Activated CD4-positive, alpha-beta memory T cell treated with anti-CD3 and anti-CD28 coated beads, Interleukin-2, amount 10 ng/mL, durations not matched to agents 7 days and 5 days (primary cell): Measurements from ENCODE around the gene CDK5R2. TPM values are rescaled to one million over a fixed set of nuclear protein-coding genes. Genes with fewer than 3 reads are reported as not detected.
"Not testable (repeated sequence)": the region's sequence is repeated elsewhere in the genome, so short reads cannot be mapped to it uniquely, and the experiment has no call there.

ENCODE experiments used
- CTCF ChIA-PET: fragments of 350-600 bp; sonication (Branson Sonifier 250); formaldehyde crosslinking; loops from one replicate; lab custom pipeline; 2021; ENCODE audit warnings: antibody characterized with exemption, inconsistent platforms; lab: Charles Lee
- POLR2A ChIA-PET: fragments of 350-600 bp; sonication (Branson Sonifier 250); formaldehyde crosslinking; loops from one replicate; lab custom pipeline; 2021; ENCODE audit warnings: antibody characterized with exemption; lab: Charles Lee
- DNase-seq: peaks from one replicate; pipeline ENCODE4 v3.0.0-alpha.2; 2020
- H3K27ac Mint-ChIP-seq: one replicate; pipeline ENCODE4 v1.8.0; 2021; ENCODE audit warnings: mild to moderate bottlenecking, mixed read lengths
- H3K27me3 Mint-ChIP-seq: one replicate; pipeline ENCODE4 v1.8.0; 2021; ENCODE audit warnings: mixed read lengths
- H3K36me3 Mint-ChIP-seq: one replicate; pipeline ENCODE4 v1.8.0; 2021; ENCODE audit warnings: low read depth, mixed read lengths
- H3K4me1 Mint-ChIP-seq: one replicate; pipeline ENCODE4 v1.8.0; 2021; ENCODE audit warnings: mixed read lengths
- H3K4me3 Mint-ChIP-seq: one replicate; pipeline ENCODE4 v1.8.0; 2021; ENCODE audit warnings: mild to moderate bottlenecking, mixed read lengths
- H3K9me3 Mint-ChIP-seq: one replicate; pipeline ENCODE4 v1.8.0; 2021; ENCODE audit warnings: mixed read lengths
- total RNA-seq, 2 experiments: library from RNA; stranded (reverse); gene quantifications; one replicate each; pipeline ENCODE4 v1.2.3, GENCODE V29; 2021

The CDK5R2 gene
- not detected for total RNA-seq

GRCh38 chr2:218959141-218959731 is at the start of gene CDK5R2:
TSS of gene CDK5R2 (plus strand) at chr2:218959666. CDS start at chr2:218959821, 155 bp downstream.
- Mint-ChIP-seq H3K9me3 (no peaks in the 10 kb centered on the region), H3K4me3 (peak within 1 kb of the TSS; percentile 34), H3K36me3 (no peaks in the 10 kb centered on the region), H3K4me1 (peaks cover 15% of the 10 kb centered on the region), H3K27ac (no peak within 1 kb of the TSS), H3K27me3 (peaks cover 73% of the 10 kb centered on the region)
- DNase-seq = peak; percentile 67
- ChIA-PET POLR2A (interaction anchor here (1.0 kb wide), 1 partner anchor 23 kb away, joined by 3 read pairs; no protein-coding TSS in a partner anchor), CTCF (interaction anchor here (0.7 to 1.4 kb wide), 3 partner anchors 21 to 61 kb away, joined by 3 read pairs; no protein-coding TSS in a partner anchor)

GRCh38 chr2:218910741-218911140 is 48.7 kb upstream of the CDK5R2 start:
- Mint-ChIP-seq H3K4me3 (no peak overlapping the region), H3K9me3 (no peaks in the 10 kb centered on the region), H3K4me1 (peaks cover 20% of the 10 kb centered on the region), H3K27me3 (peaks cover 16% of the 10 kb centered on the region), H3K27ac (no peak overlapping the region), H3K36me3 (no peaks in the 10 kb centered on the region)
- ChIA-PET CTCF (interaction anchor here (0.5 to 5.0 kb wide), 6 partner anchors 9 to 101 kb away, joined by 3 to 58 read pairs (median 4); no protein-coding TSS in a partner anchor), POLR2A (interaction anchor here (1.3 to 3.8 kb wide), 2 partner anchors 17 to 30 kb away, joined by 3 to 20 read pairs; partner anchors contain the start of gene WNT10A)
- no peak for DNase-seq

GRCh38 chr2:218920504-218920903 is 39.0 kb upstream of the CDK5R2 start:
- Mint-ChIP-seq H3K4me1 (no peaks in the 10 kb centered on the region), H3K27me3 (peaks cover 4% of the 10 kb centered on the region), H3K36me3 (peaks cover 3% of the 10 kb centered on the region), H3K27ac (no peak overlapping the region), H3K9me3 (peaks cover 7% of the 10 kb centered on the region), H3K4me3 (no peak overlapping the region)
- no peak for DNase-seq
- ChIA-PET CTCF (no interaction called here), POLR2A (no interaction called here)

GRCh38 chr2:218924757-218925156 is 34.7 kb upstream of the CDK5R2 start:
- H3K4me3 Mint-ChIP-seq = no peak overlapping the region
- H3K27me3 Mint-ChIP-seq = peaks cover 13% of the 10 kb centered on the region
- H3K36me3 Mint-ChIP-seq = peaks cover 3% of the 10 kb centered on the region
- ChIA-PET POLR2A (no interaction called here), CTCF (interaction anchor here (1.4 kb wide), 1 partner anchor 27 kb away, joined by 3 read pairs; no protein-coding TSS in a partner anchor)
- no peaks in the 10 kb centered on the region for H3K4me1 Mint-ChIP-seq
- no peak for DNase-seq
- H3K27ac Mint-ChIP-seq = no peak overlapping the region
- peaks cover 7% of the 10 kb centered on the region for H3K9me3 Mint-ChIP-seq

- no peak overlapping the region for H3K4me3 Mint-ChIP-seq
- DNase-seq = no peak
- no peaks in the 10 kb centered on the region for H3K4me1 Mint-ChIP-seq
- H3K36me3 Mint-ChIP-seq = peaks cover 3% of the 10 kb centered on the region
- ChIA-PET CTCF (interaction anchor here (0.7 kb wide), 1 partner anchor 40 kb away, joined by 4 read pairs; no protein-coding TSS in a partner anchor), POLR2A (no interaction called here)
- no peak overlapping the region for H3K27ac Mint-ChIP-seq
- H3K9me3 Mint-ChIP-seq = peaks cover 7% of the 10 kb centered on the region
- H3K27me3 Mint-ChIP-seq = peaks cover 13% of the 10 kb centered on the region
Measured at GRCh38 chr2:218925434-218925833, 34.0 kb upstream of the CDK5R2 start.

- no peak for DNase-seq
- Mint-ChIP-seq H3K36me3 (peaks cover 3% of the 10 kb centered on the region), H3K27ac (no peak overlapping the region), H3K4me1 (no peaks in the 10 kb centered on the region), H3K4me3 (no peak overlapping the region), H3K27me3 (peaks cover 13% of the 10 kb centered on the region), H3K9me3 (peaks cover 7% of the 10 kb centered on the region)
- ChIA-PET POLR2A (no interaction called here), CTCF (no interaction called here)
Measured at GRCh38 chr2:218927422-218927821, 32.0 kb upstream of the CDK5R2 start.

- POLR2A ChIA-PET = no interaction called here
Measured at GRCh38 chr2:218927876-218928275, 31.6 kb upstream of the CDK5R2 start.

GRCh38 chr2:218930488-218930887 is 29.0 kb upstream of the CDK5R2 start:
- CTCF ChIA-PET, H3K9me3 Mint-ChIP-seq, H3K27ac Mint-ChIP-seq, H3K4me3 Mint-ChIP-seq, DNase-seq, H3K4me1 Mint-ChIP-seq, H3K36me3 Mint-ChIP-seq, POLR2A ChIA-PET: not testable (repeated sequence)
- H3K27me3 Mint-ChIP-seq = peaks cover 16% of the 10 kb centered on the region

More at GRCh38 chr2:218927876-218928275, 31.6 kb upstream of the CDK5R2 start:
- CTCF ChIA-PET = no interaction called here
- Mint-ChIP-seq H3K27ac (no peak overlapping the region), H3K4me1 (no peaks in the 10 kb centered on the region), H3K36me3 (peaks cover 3% of the 10 kb centered on the region), H3K9me3 (peaks cover 5% of the 10 kb centered on the region), H3K4me3 (no peak overlapping the region), H3K27me3 (peaks cover 16% of the 10 kb centered on the region)
- no peak for DNase-seq

GRCh38 chr2:218931751-218932150 is 27.7 kb upstream of the CDK5R2 start:
- H3K27ac Mint-ChIP-seq, POLR2A ChIA-PET, H3K36me3 Mint-ChIP-seq, H3K9me3 Mint-ChIP-seq, H3K4me1 Mint-ChIP-seq, H3K4me3 Mint-ChIP-seq, CTCF ChIA-PET, DNase-seq: not testable (repeated sequence)
- H3K27me3 Mint-ChIP-seq = peaks cover 20% of the 10 kb centered on the region

GRCh38 chr2:218944759-218945404 is 14.6 kb upstream of the CDK5R2 start:
- H3K4me1 Mint-ChIP-seq = no peaks in the 10 kb centered on the region
- peaks cover 36% of the 10 kb centered on the region for H3K27me3 Mint-ChIP-seq
- no peaks in the 10 kb centered on the region for H3K9me3 Mint-ChIP-seq
- ChIA-PET POLR2A (no interaction called here), CTCF (interaction anchor here (0.7 kb wide), 1 partner anchor 551 kb away, joined by 6 read pairs; no protein-coding TSS in a partner anchor)
- no peak overlapping the region for H3K4me3 Mint-ChIP-seq
- no peaks in the 10 kb centered on the region for H3K36me3 Mint-ChIP-seq
- no peak overlapping the region for H3K27ac Mint-ChIP-seq
- no peak for DNase-seq

GRCh38 chr2:218946621-218947020 is 12.8 kb upstream of the CDK5R2 start:
- Mint-ChIP-seq H3K36me3 (no peaks in the 10 kb centered on the region), H3K27me3 (peaks cover 32% of the 10 kb centered on the region), H3K27ac (no peak overlapping the region), H3K9me3 (no peaks in the 10 kb centered on the region), H3K4me3 (no peak overlapping the region), H3K4me1 (no peaks in the 10 kb centered on the region)
- ChIA-PET POLR2A (no interaction called here), CTCF (no interaction called here)
- DNase-seq = no peak

- Mint-ChIP-seq H3K36me3 (no peaks in the 10 kb centered on the region), H3K9me3 (no peaks in the 10 kb centered on the region), H3K27me3 (peaks cover 22% of the 10 kb centered on the region), H3K27ac (no peak overlapping the region), H3K4me1 (no peaks in the 10 kb centered on the region), H3K4me3 (no peak overlapping the region)
- POLR2A ChIA-PET = no interaction called here
- CTCF ChIA-PET = interaction anchor here (0.9 kb wide), 1 partner anchor 28 kb away, joined by 3 read pairs; no protein-coding TSS in a partner anchor
- no peak for DNase-seq
Measured at GRCh38 chr2:218952160-218952559, 7.3 kb upstream of the CDK5R2 start.

GRCh38 chr2:218953366-218953954 is 6.0 kb upstream of the CDK5R2 start:
- Mint-ChIP-seq H3K27me3 (peaks cover 32% of the 10 kb centered on the region), H3K27ac (no peak overlapping the region), H3K36me3 (no peaks in the 10 kb centered on the region), H3K4me3 (no peak overlapping the region), H3K9me3 (no peaks in the 10 kb centered on the region), H3K4me1 (no peaks in the 10 kb centered on the region)
- ChIA-PET CTCF (interaction anchor here (1.1 kb wide), 1 partner anchor 13 kb away, joined by 3 read pairs; no protein-coding TSS in a partner anchor), POLR2A (no interaction called here)
- DNase-seq = no peak
